ENCODE measurements around the gene GRIN1.

DNA sequence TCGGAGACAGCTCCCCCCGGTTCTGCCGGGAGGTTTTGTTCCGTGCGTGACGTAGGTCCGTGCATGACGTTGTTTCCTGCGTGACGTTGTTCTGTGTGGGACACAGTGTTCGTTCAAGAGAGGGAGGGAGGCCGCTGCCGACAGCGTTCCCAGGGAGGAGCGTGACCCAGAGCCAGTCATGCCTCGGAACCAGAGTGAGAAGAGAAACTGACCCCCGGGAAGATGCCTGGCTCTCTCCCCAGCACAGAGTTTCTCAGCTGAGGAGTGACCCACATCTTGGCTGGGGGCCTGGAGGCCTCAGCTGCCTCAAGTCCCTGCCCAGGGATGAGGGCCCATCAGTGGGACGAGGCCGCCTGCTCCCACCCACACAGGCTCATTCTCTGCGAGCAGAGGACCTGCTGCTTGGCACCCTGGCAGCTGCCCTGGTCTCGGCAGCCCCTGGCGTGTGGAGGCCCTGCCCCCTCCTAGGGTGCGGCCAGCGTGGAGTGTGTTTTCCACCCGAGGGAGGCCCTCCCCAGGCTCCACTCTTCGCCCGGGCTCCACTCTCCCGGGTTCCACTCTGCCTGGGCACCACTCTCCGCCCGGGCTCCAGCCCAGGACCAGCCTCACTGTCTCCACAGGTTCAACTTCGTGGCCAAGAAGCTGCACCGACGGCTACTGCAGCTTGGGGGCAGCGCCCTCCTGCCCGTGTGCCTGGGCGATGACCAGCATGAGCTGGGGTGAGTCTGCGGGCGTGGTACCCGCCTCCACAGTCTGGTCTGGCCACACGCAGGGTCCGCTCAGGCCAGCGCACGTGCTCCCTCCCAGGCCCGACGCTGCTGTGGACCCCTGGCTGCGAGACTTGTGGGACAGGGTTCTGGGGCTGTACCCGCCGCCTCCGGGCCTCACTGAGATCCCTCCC, 74.5 kb downstream of the GRIN1 start:
- TF ChIP-seq, protein P1, sequence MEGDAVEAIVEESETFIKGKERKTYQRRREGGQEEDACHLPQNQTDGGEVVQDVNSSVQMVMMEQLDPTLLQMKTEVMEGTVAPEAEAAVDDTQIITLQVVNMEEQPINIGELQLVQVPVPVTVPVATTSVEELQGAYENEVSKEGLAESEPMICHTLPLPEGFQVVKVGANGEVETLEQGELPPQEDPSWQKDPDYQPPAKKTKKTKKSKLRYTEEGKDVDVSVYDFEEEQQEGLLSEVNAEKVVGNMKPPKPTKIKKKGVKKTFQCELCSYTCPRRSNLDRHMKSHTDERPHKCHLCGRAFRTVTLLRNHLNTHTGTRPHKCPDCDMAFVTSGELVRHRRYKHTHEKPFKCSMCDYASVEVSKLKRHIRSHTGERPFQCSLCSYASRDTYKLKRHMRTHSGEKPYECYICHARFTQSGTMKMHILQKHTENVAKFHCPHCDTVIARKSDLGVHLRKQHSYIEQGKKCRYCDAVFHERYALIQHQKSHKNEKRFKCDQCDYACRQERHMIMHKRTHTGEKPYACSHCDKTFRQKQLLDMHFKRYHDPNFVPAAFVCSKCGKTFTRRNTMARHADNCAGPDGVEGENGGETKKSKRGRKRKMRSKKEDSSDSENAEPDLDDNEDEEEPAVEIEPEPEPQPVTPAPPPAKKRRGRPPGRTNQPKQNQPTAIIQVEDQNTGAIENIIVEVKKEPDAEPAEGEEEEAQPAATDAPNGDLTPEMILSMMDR (IDR thresholded peaks at IDR 0.05), result no peak
- no peak for TF ChIP-seq POLR2A (IDR thresholded peaks at IDR 0.05)

Data from thyroid gland (tissue), 4 donors.